Measurements from ENCODE around the gene NTSR2.

NTSR2 gene

GRCh38 chr2:11629851-11630250 is 40.1 kb downstream of the NTSR2 start:
- ChIA-PET CTCF (interaction anchor here (1.4 kb wide), 1 partner anchor 47 kb away, joined by 4 read pairs; no protein-coding TSS in a partner anchor), POLR2A (no interaction called here)
- DNase-seq (ENCODE audit: low read depth, low spot score): no peak
- TF ChIP-seq, protein P1, sequence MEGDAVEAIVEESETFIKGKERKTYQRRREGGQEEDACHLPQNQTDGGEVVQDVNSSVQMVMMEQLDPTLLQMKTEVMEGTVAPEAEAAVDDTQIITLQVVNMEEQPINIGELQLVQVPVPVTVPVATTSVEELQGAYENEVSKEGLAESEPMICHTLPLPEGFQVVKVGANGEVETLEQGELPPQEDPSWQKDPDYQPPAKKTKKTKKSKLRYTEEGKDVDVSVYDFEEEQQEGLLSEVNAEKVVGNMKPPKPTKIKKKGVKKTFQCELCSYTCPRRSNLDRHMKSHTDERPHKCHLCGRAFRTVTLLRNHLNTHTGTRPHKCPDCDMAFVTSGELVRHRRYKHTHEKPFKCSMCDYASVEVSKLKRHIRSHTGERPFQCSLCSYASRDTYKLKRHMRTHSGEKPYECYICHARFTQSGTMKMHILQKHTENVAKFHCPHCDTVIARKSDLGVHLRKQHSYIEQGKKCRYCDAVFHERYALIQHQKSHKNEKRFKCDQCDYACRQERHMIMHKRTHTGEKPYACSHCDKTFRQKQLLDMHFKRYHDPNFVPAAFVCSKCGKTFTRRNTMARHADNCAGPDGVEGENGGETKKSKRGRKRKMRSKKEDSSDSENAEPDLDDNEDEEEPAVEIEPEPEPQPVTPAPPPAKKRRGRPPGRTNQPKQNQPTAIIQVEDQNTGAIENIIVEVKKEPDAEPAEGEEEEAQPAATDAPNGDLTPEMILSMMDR (IDR thresholded peaks at IDR 0.05; ENCODE audit: insufficient read depth, low read length, missing control alignments): no peak
- no peak overlapping the region for H3K4me3 ChIP-seq (ENCODE audit: low read depth, low read length)

DNA sequence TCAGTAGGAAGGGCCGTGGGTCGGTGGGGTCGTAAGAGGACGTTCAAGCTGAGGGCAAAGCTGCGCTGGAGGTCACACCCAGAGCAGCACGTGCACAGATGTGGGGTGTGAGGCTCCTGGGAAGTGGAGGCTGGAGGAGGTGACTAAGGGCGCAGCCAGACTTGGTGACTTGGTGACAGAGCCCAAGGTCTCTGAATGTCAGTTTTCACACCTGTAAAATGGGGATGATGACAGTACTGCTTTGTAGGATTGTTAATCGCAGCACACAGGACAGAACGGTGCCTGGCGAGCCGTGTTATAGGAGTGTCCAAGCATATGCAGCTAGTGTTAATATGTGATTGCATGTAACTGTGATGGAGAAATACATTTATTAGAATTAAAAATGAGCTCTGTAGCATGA is 40.8 kb downstream of the NTSR2 start:
- CTCF ChIA-PET: interaction anchor here (0.6 kb wide), 1 partner anchor 103 kb away, joined by 3 read pairs; no protein-coding TSS in a partner anchor
- POLR2A ChIA-PET: no interaction called here
- TF ChIP-seq, protein P1 (IDR thresholded peaks at IDR 0.05; ENCODE audit: insufficient read depth, low read length, missing control alignments): no peak

DNA sequence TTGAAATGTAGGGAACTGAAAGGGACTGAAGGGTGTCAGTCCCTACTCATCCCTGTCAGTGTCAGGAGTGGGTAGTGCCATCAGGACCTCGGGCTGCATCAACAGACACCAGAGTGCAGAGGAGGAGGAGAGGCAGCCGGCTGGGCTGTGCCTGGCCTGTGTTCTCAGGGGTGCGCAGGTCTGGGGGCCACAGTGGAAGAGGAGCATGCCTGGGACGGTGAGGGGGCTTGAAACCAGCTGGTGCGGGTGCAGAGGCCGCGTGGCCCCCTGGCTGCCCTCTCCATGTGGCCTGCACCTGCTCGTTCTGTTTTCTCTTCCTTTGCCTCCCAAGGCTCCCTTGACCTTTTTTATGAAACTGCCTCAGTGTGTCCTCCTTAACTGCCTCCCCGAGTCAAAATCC is 41.3 kb downstream of the NTSR2 start:
- TF ChIP-seq, protein P1 (IDR thresholded peaks at IDR 0.05; ENCODE audit: insufficient read depth, low read length, missing control alignments): no peak
- CTCF ChIA-PET: no interaction called here
- DNase-seq (ENCODE audit: low read depth, low spot score): no peak
- POLR2A ChIA-PET: no interaction called here
- no peak overlapping the region for H3K4me3 ChIP-seq (ENCODE audit: low read depth, low read length)

More for the DNA sequence above, 40.8 kb downstream of the NTSR2 start:
- H3K4me3 ChIP-seq (ENCODE audit: low read depth, low read length): no peak overlapping the region
- no peak for DNase-seq (ENCODE audit: low read depth, low spot score)

DNA sequence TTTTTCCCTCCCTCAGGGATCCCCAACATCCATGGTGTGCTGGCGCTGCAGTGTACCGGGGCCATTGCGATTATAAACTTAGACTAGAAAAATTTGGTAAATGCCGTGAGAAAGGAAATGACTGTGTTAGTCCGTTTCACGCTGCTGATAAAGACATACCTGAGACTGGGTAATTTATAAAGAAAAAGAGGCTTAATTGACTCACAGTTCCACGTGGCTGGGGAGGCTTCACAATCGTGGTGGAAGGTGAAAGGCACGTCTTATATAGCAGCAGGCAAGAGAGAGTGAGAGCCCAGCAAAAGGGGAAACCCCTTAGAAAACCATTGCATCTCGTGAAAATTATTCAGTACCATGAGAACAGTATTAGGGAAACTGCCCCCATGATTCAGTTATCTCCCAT is 44.3 kb downstream of the NTSR2 start:
- DNase-seq (ENCODE audit: low read depth, low spot score): no peak
- H3K4me3 ChIP-seq (ENCODE audit: low read depth, low read length): no peak overlapping the region
- ChIA-PET CTCF (no interaction called here), POLR2A (no interaction called here)
- TF ChIP-seq, protein P1 (IDR thresholded peaks at IDR 0.05; ENCODE audit: insufficient read depth, low read length, missing control alignments): no peak

DNA sequence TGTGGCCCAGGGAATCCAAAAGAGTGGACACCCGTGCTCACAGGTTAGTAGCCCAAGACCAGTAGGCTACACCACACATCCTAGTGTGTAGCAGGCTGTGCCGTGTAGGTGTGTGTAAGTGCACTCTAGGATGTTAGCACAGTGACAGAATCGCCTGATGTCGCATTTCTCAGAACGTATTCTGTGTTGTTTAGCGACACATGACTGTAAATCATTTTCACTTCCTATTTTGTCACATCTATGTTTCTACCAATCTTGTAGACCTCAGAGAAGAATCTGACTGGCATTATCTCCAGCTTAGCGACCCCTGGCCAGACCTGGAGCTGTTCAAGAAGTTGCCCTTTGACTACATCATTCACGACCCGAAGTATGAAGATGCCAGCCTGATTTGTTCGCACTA is 45.1 kb downstream of the NTSR2 start:
- CTCF ChIA-PET: no interaction called here
- TF ChIP-seq, protein P1 (IDR thresholded peaks at IDR 0.05; ENCODE audit: insufficient read depth, low read length, missing control alignments): no peak
- POLR2A ChIA-PET: no interaction called here
- no peak overlapping the region for H3K4me3 ChIP-seq (ENCODE audit: low read depth, low read length)
- DNase-seq (ENCODE audit: low read depth, low spot score): no peak

DNA sequence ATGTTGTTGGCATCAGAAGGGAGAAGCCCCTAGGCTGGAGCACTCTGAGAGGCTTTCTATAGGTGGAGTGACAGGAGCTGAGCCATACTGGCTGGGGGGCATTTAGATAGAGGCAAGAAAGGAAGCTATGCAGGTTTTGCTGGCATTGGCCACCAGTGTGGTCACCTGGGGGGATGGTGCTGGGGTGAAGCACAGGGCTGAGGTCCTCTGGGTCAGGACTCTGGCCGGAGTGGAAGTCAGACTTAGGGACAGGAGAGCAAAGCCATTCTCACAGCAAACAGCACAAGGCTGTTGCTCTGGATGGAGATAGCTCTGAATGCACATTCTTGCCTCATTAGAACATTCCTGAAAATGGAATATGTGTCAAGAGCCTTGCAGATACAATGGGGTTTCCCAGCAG is 47.4 kb downstream of the NTSR2 start:
- ChIA-PET CTCF (interaction anchor here (0.8 to 1.0 kb wide), 2 partner anchors 37 to 40 kb away, joined by 3 read pairs; no protein-coding TSS in a partner anchor), POLR2A (no interaction called here)
- DNase-seq (ENCODE audit: low read depth, low spot score): no peak
- TF ChIP-seq, protein P1 (IDR thresholded peaks at IDR 0.05; ENCODE audit: insufficient read depth, low read length, missing control alignments): no peak
- H3K4me3 ChIP-seq (ENCODE audit: low read depth, low read length): no peak overlapping the region

All from AG04449 (cell line).